Activated CD4-positive, alpha-beta T cell treated with anti-CD3 and anti-CD28 coated beads, Interleukin-2, amount 50 U/mL, for 4 hours (primary cell): Measurements from ENCODE around the gene SYNRG.

Source experiments
- DNase-seq, 2 experiments: peaks; one replicate each; pipeline ENCODE4 v3.0.0-alpha.2; 2020

The SYNRG gene

DNA sequence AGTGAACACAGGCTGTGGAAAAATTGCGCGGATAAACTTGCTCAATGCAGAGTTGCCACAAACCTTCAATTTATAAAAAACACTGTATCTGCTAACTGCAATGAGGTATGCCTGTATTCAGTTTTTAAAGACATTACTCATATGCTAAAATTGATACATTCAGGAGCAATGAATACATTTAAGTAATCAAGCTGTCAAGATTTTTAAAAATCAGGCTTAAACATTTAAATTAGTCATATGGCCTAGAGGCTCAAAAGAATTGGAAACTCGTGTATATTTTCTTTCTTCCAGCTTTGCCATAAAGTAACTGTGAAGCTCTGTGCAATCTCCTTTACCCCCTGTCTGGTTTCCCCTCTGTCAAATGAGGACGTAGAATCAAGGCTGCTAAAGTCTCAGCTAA is 4.1 kb downstream of the SYNRG start:
- DNase-seq = no peak

DNA sequence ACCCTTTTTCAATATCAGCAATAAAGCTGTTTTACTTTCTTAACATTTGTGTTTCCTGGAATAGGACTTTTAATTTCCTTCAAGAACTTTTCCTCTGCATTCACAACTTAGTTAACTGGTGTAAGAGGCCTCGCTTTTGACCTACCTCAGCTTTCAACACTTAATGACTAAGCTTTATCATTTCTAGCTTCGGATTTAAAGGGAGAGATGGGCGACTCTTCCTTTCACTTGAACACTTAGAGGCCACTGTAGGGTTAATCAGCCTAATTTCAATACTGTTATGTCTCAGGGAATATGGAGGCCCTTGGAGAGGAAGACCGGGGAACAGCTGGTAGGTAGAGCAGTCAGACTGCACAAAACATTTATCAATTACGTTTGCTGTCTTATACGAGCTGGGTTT is 4.7 kb downstream of the SYNRG start:
- no peak for DNase-seq

DNA sequence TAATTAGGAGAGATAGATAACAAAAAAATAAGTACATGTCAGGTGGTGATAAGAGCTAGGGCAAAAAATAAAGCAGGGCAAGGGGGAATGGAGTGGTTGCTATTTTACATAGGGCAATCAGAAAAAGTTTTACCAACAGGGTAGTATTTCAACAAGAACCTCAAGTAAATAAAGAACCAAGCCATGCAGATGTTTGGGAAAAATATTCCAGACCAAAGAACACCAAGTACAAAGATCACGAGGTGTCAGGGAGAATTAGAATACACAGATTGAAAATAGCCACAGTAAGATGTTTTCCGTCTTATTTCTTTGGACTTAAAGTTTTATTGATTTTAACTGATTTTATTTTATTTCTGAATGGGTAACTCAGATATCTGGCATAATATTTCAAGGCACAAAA is 11.1 kb downstream of the SYNRG start:
- no peak for DNase-seq

DNA sequence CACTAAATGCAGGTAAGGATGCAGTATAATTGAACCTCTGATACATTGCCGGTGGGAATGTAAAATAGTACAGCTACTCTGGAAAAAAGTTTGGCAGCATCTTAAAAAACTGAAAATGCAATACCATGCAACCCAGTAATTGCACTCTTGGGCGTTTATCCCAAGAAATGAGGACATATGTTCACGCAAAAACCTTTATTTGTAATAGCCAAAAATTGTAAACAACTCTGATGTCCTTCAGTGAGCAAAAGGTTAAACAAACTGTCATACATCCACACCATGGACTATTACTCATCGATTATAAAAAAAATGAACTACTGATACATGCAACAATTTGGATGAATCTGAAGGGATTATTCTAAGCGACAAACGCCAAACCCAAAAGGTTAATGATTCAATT is 16.9 kb downstream of the SYNRG start:
- DNase-seq = no peak

DNA sequence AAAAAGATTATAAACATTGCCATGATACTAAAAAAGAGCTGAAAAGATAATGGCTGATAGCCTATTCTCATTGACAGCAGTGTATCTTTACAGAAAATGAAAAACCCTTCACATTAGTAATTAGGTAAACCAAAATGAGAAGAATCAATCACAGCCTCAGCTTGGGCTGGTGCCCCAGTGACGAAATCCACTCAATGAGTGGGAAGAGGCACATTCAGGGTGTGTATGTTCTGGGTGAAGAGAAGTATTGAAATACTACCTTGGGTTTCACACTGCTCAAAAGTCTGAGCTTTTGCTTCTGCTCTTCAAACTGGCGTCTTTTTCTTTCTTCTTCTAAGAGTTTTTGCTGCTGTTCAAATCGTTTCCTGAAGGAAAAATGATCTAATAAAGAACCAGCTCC is 24.2 kb downstream of the SYNRG start:
- no peak for DNase-seq

DNA sequence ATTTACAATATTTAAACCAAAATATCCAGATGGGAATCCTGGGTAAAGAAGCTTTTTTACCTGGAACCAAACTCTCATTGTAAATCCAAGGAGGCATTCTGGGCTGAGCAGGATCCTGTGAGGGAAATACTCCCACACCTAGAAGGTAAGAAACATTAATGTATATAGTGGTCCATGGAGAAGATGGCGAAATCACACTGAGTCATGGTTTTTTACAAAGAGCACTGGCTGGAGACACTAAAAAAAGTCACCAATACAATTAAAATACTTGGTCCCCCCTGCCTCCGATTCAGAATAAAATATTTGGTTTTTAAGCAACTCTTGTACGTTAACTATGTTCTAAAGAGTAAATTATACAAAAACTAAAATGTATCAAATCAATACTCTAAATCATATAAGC is 32.9 kb downstream of the SYNRG start:
- no peak for DNase-seq

DNA sequence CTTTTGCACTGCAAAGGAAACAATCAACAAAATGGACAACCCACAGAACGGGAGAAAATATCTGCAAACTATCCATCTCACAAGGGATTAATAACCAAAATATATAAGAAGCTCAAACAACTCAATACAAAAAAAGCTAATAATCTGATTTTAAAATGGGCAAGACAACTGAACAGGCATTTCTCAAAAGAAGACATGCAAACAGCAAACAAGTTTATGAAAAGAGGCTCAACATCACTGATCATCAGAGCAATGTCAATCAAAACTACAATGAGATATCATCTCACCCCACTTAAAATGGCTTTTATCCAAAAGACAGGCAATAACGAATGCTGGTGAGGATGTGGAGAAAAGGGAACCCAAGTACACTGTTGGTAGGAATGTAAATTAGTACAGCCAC is 34.8 kb downstream of the SYNRG start:
- DNase-seq = no peak

DNA sequence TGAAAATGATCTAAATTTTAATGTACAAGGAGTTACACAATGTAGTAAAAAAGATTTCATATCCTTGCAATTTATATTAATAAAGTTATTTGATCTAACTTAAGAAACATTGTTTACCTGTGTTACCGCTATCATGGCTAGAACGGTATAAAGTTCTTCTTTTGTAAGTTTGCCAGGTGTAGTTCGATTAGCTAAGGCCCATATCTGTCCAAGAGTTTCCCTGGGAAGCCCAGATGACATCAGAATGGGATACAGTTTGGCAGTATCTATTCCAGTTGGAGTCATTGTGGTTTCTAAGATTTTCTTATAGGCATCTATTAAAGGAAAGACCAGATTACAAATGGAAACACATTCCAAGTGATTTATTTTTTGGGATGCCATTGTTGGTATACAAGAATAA is 37.5 kb downstream of the SYNRG start:
- DNase-seq = no peak

DNA sequence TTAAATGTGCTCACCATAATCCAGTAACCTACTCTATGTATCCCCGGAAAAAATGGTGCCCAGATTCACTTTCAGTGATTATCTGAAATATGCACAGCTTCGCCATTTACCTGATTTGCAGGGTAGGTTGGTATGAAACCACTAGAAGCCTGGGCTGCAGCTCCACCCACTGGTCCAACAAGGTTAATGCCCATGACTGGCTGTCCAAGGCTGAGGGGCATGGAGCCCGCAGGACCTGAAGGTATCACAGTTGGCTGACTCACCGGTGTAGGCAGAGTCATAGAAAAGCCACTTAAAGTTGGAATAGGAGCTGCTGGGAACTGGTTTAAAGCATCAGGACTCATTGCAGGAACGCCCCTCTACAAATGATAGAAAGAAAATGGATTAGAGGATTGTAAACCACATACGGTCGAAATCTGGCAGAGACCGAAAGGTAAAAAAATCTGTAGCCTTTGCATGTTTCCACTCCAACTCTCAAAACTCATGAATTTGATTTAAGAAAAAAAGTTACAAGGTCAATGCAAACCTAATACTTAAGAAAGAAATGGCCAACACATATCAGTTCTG is 38.6 kb downstream of the SYNRG start:
- DNase-seq = peak; percentile 10 to 11

DNA sequence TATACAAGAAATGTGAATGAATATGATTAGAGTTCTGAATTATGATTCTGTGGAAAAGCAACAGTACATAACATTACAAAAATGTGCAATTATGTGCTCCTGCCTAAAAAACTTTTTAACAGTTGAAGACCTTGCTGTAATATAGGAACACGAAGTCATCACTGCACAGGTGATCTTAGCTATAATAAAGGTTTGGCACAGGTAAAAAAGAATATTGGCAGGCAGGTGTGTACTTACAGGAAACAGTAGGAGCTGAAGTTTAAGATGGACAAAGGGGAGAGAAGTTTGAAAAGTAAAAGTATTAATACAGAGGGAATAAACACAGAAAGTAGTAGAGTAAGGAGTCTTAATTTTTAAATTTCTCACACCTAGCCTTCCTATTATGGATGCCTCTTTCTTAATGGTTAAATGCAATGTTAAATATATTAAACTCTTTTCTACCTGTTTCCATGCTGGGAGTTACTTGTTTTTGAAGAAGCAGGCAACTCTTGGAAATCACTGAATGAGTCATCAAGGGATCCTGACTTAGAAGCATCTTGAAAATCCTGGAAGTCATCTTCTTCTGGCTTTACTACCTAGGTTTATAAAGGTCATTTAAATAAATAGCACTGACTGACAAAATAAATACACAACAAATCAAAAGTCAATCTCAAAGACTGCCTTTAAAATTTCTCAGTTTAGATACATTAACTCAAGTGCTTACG is 40.7 kb downstream of the SYNRG start:
- no peak for DNase-seq

DNA sequence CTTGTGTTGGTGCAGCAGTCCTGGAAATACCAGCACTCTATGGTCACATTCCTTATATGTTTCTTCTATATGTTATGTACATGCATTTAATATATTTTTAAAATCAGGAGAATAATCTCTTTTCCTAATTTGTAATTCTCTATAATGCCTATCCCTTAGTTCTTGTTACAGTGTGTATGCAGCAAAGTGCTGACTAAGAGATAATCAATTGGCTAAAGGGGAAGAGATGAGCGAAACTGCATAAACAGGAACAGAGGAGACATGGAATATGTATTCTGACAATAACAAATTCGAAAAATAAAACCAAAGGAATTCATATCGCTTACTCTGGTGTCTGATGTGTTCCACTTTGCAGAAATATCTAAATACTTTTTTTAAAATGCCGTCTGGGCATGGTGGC is 41.7 kb downstream of the SYNRG start:
- no peak for DNase-seq

DNA sequence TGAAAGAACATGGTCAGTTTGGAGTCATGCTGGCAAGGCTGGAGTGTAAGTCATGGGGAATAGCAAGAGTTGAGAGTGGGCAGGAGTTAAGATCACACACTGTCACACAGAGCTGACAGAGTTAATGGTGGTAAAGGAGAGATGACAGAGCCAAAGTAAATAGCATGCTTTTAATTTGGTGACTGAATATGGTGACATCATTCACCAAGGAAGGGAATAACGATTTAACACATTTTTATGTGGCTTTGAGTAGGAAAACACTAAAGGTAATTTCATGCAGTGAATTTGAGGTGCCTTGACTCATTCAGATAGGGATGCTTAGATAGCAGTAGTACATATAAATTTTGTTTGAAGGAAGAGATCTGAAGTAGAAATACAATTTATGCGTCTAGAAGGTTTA is 42.1 kb downstream of the SYNRG start:
- no peak for DNase-seq

DNA sequence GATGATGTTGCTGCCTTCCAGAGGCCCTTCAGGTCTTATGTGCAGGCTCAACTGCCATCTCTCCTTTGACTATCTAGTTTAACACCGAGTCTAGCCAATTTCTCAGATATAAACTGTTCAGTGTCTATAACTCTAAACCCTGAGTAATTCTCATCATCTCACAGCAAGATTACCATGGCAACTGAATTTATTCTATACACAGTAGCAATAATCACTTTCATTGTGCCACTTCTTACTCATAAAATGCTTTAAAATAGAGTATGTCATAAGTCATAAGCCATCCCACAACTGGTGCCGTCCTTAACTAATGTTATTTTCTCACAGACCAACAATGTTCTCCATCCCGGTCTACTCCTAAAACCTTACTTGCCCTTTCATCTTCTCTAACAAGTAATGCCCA is 45.0 kb downstream of the SYNRG start:
- DNase-seq = no peak

DNA sequence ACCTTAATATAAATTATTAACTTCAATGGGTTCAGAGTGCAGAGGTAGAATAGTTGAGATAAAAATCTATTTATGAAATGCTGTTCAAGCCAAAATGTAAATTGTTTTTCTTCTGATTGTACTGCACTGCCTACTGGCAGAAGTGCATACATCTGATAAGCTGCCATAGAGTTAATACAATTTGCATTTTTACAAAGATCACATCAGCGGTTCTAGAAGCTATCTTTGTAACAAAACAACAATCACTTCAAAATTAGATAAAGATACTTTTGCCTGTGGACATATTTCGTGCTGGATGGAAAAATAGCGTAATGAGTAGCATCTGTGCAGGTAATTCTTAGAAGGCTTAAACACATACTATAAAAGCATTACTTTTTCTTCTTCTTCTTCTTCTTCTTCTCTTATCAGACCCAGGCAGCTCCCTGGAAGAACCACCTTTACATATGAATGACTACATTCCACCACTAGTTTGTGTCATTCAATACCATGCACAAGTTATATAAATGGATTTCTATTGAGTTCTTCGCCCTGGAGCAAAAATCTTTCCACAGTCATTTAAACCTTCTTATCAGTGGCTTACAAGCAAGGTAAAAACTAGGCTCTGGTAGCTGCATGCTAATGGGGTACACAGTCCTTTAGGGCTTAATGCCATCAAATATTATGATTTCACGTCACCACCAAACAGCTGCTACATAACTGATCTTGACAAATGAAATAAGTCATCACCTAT is 47.0 kb downstream of the SYNRG start:
- DNase-seq = no peak

DNA sequence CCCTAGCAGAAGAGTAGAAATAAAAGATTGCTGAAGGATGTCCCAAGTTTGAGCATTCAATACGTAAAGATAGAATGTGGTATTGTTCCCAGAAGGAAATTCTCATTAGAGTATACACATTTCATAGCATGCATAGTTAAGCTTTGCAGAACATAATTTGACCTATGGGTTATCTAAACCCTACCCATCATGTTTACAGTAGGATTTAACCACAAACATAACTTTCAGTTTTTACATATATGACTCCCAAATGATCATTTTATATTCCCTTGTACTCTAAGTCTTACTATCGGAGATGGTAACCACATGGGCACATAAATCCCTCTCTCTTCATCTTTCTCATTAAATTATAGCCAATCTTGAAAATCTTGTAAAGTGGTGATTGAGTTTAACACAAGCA is 50.9 kb downstream of the SYNRG start:
- DNase-seq = no peak

DNA sequence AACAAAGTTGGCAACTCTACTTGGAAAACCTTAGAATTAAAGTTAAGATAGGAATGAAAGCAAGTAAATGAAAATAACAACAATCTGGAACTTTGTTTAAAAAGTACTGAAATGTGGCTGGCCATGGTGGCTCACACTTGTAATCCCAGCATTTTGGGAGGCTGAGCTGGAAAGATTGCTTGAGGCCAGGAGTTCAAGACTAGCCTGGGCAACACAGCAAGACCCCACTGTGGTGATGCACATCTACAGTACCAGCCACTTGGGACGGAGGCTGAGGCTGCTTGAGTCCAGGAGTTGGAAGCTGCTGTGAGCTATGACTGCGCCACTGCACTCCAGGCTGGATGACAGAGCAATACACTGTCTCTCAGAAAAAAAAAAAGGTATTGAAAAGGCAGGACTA is 51.7 kb downstream of the SYNRG start:
- no peak for DNase-seq

DNA sequence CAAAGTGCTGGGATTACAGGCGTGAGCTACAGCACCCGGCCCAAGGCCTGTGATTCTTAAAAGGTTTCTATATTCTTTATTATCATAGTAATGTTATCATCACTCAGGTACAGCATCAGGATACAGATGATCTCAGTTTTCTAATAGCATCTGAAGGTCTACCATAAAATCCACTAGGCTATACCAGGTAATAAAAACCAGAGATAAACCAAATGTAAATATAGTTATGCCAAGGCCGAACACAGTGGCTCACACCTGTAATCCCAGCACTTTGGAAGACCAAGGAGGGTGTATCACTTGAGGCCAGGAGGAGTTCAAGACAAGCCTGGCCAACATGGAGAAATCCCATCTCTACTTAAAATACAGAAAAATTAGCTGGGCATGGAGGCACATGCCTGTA is 53.8 kb downstream of the SYNRG start:
- no peak for DNase-seq

DNA sequence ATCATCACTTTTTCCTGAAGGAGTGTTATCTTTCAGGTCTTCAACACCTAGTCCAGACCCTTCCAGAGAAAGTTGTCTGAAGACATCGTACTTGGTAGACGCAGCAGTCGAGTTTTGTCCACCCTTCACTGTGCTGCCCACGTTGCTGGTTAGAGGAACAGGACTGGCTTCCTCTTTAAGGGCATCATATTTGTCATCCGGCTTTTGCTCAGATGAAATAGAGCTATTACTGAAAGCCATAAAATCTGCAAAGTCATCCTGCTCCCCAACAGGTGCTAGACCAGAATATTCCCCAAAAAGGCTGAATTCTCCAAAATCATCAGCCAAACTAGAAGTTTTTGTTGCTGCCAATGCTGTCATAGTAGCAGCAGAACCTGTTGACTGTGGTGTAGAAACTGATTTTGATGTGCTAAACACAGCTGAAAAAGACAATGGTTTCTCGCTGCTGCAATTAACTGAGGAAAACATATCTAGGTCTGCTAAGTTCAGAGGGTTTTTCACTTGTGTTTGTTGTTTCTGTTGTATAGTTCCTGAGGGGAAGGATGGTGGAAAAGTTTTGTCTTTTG is 55.7 kb downstream of the SYNRG start:
- no peak for DNase-seq

DNA sequence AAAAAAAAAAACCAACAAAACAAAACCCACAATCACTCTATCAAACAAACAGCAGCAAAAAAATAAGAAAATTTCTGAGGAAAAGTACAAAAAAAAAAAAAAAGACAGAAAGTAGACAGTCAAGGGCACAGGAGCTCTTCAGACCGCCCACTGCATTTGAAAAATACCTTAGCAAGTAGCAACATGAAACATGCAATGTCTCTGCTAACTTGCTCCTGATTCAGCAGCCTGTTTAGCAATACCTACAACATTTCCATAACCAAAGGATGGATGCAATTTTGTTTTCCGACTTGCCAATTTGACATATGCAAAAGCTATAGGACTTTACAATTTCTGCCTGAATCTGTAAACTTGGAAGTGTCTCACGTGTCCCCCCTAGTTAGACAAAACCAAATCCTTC is 57.4 kb downstream of the SYNRG start:
- DNase-seq = no peak

DNA sequence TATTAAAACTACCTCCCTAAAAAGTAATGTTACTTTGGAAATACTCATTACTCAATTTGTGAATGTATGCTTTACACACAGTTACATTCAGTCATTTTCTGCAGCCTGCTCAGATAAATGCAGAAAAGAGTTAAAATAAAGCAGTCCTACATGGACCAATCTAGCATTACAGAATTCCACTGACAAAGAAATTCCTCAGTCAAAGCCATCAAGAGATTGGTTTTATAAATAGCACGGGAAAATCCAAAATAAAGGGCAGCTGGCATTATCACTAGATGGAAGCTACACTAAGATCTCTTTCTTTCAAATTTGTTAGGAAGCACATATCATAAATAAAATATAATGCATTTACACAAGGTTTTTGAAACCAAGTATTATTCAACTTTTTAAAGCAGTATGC is 61.2 kb downstream of the SYNRG start:
- no peak for DNase-seq

DNA sequence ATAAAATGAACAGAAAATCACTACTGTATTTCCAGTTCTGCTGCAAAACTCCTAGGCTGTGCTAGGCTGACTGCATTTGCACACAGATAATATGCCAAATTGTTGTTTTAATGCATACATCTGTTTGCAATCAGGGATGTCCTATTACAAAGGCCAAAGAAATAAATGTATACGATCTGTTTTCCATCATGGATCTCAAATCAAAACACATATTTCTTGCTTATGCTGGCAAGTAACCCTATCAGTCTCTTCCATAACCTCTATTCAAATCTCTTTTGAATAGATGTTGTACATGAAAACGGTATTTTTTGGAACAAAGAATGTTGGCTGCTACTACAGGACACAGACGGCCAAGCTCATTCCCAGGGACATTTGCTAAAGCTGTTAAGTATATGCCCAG is 62.9 kb downstream of the SYNRG start:
- DNase-seq = no peak

DNA sequence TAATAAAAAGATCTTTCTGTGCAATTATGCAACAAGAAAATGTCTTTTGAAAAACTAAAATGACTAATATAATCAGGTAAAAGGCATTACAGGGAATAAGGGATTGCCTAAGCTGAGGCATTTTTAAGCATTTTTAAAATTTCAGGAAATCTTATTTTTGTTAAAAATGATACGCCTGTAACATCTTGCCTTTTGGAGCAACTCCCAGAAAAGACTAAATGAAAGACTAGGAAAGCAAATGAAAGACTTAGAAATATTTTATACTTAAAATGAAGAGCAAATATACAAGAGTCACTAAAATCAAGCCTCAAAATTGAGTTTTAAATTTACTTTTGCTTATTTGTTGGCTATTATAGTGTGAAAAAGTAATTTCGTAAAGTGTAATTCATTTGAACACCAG is 63.7 kb downstream of the SYNRG start:
- DNase-seq = no peak

DNA sequence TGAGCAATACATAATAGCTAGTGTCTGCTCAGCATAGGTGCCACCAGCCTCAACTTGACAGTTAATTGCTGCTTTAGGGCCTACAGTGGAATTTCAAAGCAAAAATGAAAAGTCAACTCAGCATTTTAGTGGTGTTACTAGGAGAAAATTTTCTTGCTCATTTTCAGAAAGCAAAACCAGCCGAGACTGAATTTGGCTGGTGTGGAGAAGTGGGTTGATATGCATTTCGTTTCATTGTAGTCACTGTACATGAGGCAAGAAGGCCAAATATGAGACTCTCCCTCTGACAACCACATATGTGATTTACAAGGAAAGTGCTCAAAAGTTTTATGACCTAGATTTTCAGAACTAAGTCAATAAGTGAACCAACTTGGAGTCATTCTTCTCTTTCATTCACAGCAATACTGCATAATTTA is 65.6 kb downstream of the SYNRG start:
- DNase-seq = no peak
